ENCODE data around the gene TLK1.

DNA sequence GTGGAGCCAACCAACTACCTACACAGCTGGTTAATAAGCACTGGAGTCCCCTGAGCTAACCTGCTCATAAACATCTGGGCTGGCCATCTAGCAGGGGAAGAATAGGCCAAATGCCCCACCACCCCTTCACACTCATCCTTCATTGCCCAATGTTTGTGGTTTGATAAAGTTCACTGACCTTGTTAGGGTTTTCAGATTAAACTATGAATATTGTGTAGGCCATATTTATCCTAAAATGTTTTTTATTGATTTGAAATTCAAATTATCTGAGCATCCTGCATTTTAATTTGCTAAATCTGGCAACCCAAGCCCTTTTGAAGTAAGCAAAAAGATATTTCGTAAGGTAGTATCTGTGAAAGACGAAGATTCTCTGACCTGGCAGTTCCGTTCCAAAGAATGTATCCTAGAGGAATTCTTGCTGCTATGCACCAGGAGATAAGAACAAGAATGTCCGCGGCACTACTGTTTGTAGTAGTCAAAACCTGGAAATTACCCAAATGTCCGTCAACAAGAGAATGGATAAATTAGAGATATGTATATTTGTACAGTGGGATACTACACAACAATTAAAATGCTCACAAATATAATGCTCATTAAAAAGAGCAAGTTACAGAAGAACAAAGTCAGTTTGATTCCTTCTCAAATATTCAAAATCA, 5.8 kb upstream of the TLK1 start:
- TF ChIP-seq EP300 (IDR thresholded peaks at IDR 0.05) (no peak), CTCF (IDR thresholded peaks at IDR 0.05) (no peak)

All from sigmoid colon (tissue), 4 donors.